Natural killer cell (primary cell): ENCODE data around the gene MAN2A1. TPM values are rescaled to one million over a fixed set of nuclear protein-coding genes. Genes with fewer than 3 reads are reported as not detected.

Experiments
- ATAC-seq, 3 donors: fragments of 150-1000 bp in 2 of 3; fragments of 200-7000 bp in 1 of 3; cut with Tn5 transposase; 1 replicate in 1 of 3; 2 replicates in 2 of 3; pipeline ENCODE4 v1.10.0; 2021; ENCODE audit warnings: mild to moderate bottlenecking in 2 of 3, moderate library complexity in 2 of 3
- DNase-seq, 2 donors: peaks; one replicate each; pipeline versions ENCODE4 v3.0.0 to v3.0.0-alpha.2; 2013 to 2021; ENCODE audit warnings: mixed read lengths in 1 of 2
- H3K27ac ChIP-seq: one replicate; pipeline ENCODE4 v1.5.1; 2013; ENCODE audit warnings: mild to moderate bottlenecking, low read length
- H3K27me3 ChIP-seq: one replicate; pipeline ENCODE4 v1.6.1; 2013; ENCODE audit warnings: low read length; ENCODE audit not compliant: control insufficient read depth, insufficient read depth
- H3K36me3 ChIP-seq: one replicate; pipeline ENCODE4 v1.6.1; 2013; ENCODE audit warnings: low read length; ENCODE audit not compliant: control insufficient read depth, insufficient read depth
- H3K4me1 ChIP-seq: one replicate; pipeline ENCODE4 v1.6.1; 2013; ENCODE audit warnings: low read length; ENCODE audit not compliant: control insufficient read depth, insufficient read depth
- H3K4me3 ChIP-seq: one replicate; pipeline ENCODE4 v1.5.1; 2013; ENCODE audit warnings: low read length
- H3K9me3 ChIP-seq: one replicate; pipeline ENCODE4 v1.6.1; 2013; ENCODE audit warnings: low read length; ENCODE audit not compliant: control insufficient read depth, insufficient read depth
- H3K27ac Mint-ChIP-seq, 2 donors: one replicate each; pipeline ENCODE4 v1.8.0; 2022; ENCODE audit warnings: mild to moderate bottlenecking in 2 of 2, mixed read lengths in 2 of 2, moderate library complexity in 1 of 2
- H3K27me3 Mint-ChIP-seq, 2 donors: one replicate each; pipeline ENCODE4 v1.8.0; 2022; ENCODE audit warnings: low read depth in 2 of 2, mixed read lengths in 2 of 2
- H3K36me3 Mint-ChIP-seq: one replicate; pipeline ENCODE4 v1.8.0; 2022; ENCODE audit warnings: mixed read lengths
- H3K4me1 Mint-ChIP-seq, 2 donors: one replicate each; pipeline ENCODE4 v1.8.0; 2022; ENCODE audit warnings: mixed read lengths in 2 of 2
- H3K4me3 Mint-ChIP-seq: one replicate; pipeline ENCODE4 v1.8.0; 2022; ENCODE audit warnings: mild to moderate bottlenecking, moderate library complexity, mixed read lengths
- H3K9me3 Mint-ChIP-seq, 2 donors: one replicate each; pipeline ENCODE4 v1.8.0; 2022; ENCODE audit warnings: mixed read lengths in 2 of 2
- CTCF ChIP-seq: fragments of 200-600 bp; IDR thresholded peaks from one replicate; pipeline ENCODE4 v1.8.0; 2022; ENCODE audit warnings: antibody characterized with exemption
- WGBS: methylation state at CpG from one replicate; pipeline ENCODE4 v1.1.7; 2013; ENCODE audit warnings: missing lambda C conversion rate; ENCODE audit not compliant: insufficient coverage; 5-methylcytosine and 5-hydroxymethylcytosine counted together
- intact Hi-C: fragments of 100-400 bp; cut with micrococcal nuclease; formaldehyde crosslinking; loops from one replicate; pipeline ENCODE4 v1.14.2; 2022
- total RNA-seq, 4 donors: library from RNA; stranded (reverse); fragments of 120-200 nt in 1 of 4; gene quantifications; one replicate each; pipeline versions ENCODE4 v1.2.3 to v1.2.4, GENCODE V29; 2013 to 2022

The MAN2A1 gene
- total RNA-seq, 3 donors from 2014 or later (not counting 1 experiment from before 2014, with no cell fraction given), result 44.9 to 54.2 (median 50.7) TPM

- DNase-seq, result no peak
- Mint-ChIP-seq H3K4me1 (no peaks in the 10 kb centered on the region), H3K27ac (no peak overlapping the region), H3K4me3 (no peak overlapping the region), H3K9me3 (no peaks in the 10 kb centered on the region), H3K27me3 (peaks cover 3 to 10% of the 10 kb centered on the region in 2 donors), H3K36me3 (no peaks in the 10 kb centered on the region)
- H3K4me1 ChIP-seq, result no peaks in the 10 kb centered on the region
- no peak for ATAC-seq
- H3K27me3 ChIP-seq, result no peaks in the 10 kb centered on the region
- intact Hi-C loops, result no loop called here
- no peaks in the 10 kb centered on the region for H3K9me3 ChIP-seq
- no peak overlapping the region for H3K27ac ChIP-seq
- no peak overlapping the region for H3K4me3 ChIP-seq
- 86% methylated on average over 1 of the region's 1 CpG for WGBS
- no peak for TF ChIP-seq CTCF
- H3K36me3 ChIP-seq, result no peaks in the 10 kb centered on the region
These were observed 216.2 kb downstream of the MAN2A1 start for GRCh38 chr5:109905906-109906305.

GRCh38 chr5:109907189-109907588, 217.5 kb downstream of the MAN2A1 start:
- no peak overlapping the region for H3K27ac ChIP-seq
- Mint-ChIP-seq H3K27me3 (peaks cover 3 to 10% of the 10 kb centered on the region in 2 donors), H3K9me3 (no peaks in the 10 kb centered on the region), H3K36me3 (no peaks in the 10 kb centered on the region), H3K27ac (no peak overlapping the region), H3K4me3 (no peak overlapping the region), H3K4me1 (no peaks in the 10 kb centered on the region)
- no peaks in the 10 kb centered on the region for H3K9me3 ChIP-seq
- no peaks in the 10 kb centered on the region for H3K4me1 ChIP-seq
- no peak for DNase-seq
- intact Hi-C loops, result no loop called here
- no peak for ATAC-seq
- over 99% methylated on average over 3 of the region's 3 CpGs for WGBS
- no peaks in the 10 kb centered on the region for H3K27me3 ChIP-seq
- no peak overlapping the region for H3K4me3 ChIP-seq
- TF ChIP-seq CTCF, result no peak
- no peaks in the 10 kb centered on the region for H3K36me3 ChIP-seq

- TF ChIP-seq CTCF, result no peak
- Histone ChIP-seq H3K27ac (no peak overlapping the region), H3K27me3 (no peaks in the 10 kb centered on the region), H3K4me1 (no peaks in the 10 kb centered on the region), H3K4me3 (no peak overlapping the region), H3K36me3 (no peaks in the 10 kb centered on the region), H3K9me3 (no peaks in the 10 kb centered on the region)
- DNase-seq (no peak), ATAC-seq (no peak)
- H3K4me1 Mint-ChIP-seq, result no peaks in the 10 kb centered on the region
- no peaks in the 10 kb centered on the region for H3K36me3 Mint-ChIP-seq
- no peaks in the 10 kb centered on the region for H3K9me3 Mint-ChIP-seq
- H3K27me3 Mint-ChIP-seq, result peaks cover 3 to 10% of the 10 kb centered on the region in 2 donors
- H3K27ac Mint-ChIP-seq, result no peak overlapping the region
- intact Hi-C loops, result no loop called here
- WGBS, result 73% methylated on average over 2 of the region's 2 CpGs
- no peak overlapping the region for H3K4me3 Mint-ChIP-seq
These were observed 218.0 kb downstream of the MAN2A1 start for GRCh38 chr5:109907731-109908130.

GRCh38 chr5:109908366-109908765, 218.6 kb downstream of the MAN2A1 start:
- TF ChIP-seq CTCF, result no peak
- Mint-ChIP-seq H3K27ac (no peak overlapping the region), H3K4me1 (no peaks in the 10 kb centered on the region), H3K27me3 (peaks cover 3 to 10% of the 10 kb centered on the region in 2 donors), H3K36me3 (no peaks in the 10 kb centered on the region), H3K9me3 (no peaks in the 10 kb centered on the region), H3K4me3 (no peak overlapping the region)
- 81% methylated on average over 3 of the region's 3 CpGs for WGBS
- no peaks in the 10 kb centered on the region for H3K36me3 ChIP-seq
- no peak overlapping the region for H3K27ac ChIP-seq
- no peak overlapping the region for H3K4me3 ChIP-seq
- ATAC-seq (no peak), DNase-seq (no peak)
- no peaks in the 10 kb centered on the region for H3K9me3 ChIP-seq
- intact Hi-C loops, result no loop called here
- H3K27me3 ChIP-seq, result no peaks in the 10 kb centered on the region
- no peaks in the 10 kb centered on the region for H3K4me1 ChIP-seq
